K562 (cell line): Measurements from ENCODE around the gene HIRIP3. TPM values are rescaled to one million over a fixed set of nuclear protein-coding genes. Genes with fewer than 3 reads are reported as not detected.

Source experiments
- ATAC-seq: fragments of 200-7000 bp; cut with Tn5 transposase; 3 replicates; pipeline ENCODE4 v1.9.1; 2020; ENCODE audit warnings: moderate library complexity
- BruUV-seq: library from RNA; stranded (reverse); fragments of 400-500 nt; replicated peaks from 2 replicates; lab custom pipeline; 2021; lab: Mats Ljungman, UMichigan
- CTCF ChIA-PET: fragments of 300-600 bp; formaldehyde crosslinking; extraction: SDS; loops from one replicate; lab custom pipeline; 2021; ENCODE audit warnings: low intra/inter-chr PET ratio; lab: Yijun Ruan, JAX
- POLR2A ChIA-PET: fragments of 300-600, 350-650 bp; sonication (Branson Sonifier 250); formaldehyde crosslinking; extraction: SDS; loops from one replicate; lab custom pipeline; 2021; ENCODE audit warnings: antibody characterized with exemption, inconsistent platforms; lab: Yijun Ruan, JAX
- DNase-seq, 4 experiments: peaks; one replicate each; pipeline versions ENCODE4 v3.0.0 to v3.0.0-alpha.2; 2011 to 2018; ENCODE audit warnings: low spot score in 3 of 4, mixed read lengths in 3 of 4; ENCODE audit errors: extremely low read depth in 1 of 4
- FAIRE-seq: peaks from 2 replicates; lab custom pipeline; 2011; peaks lifted over from hg19 to GRCh38; lab: Jason Lieb, UNC
- H2AFZ ChIP-seq: 2 replicates; pipeline ENCODE4 v1.6.0; 2011; ENCODE audit warnings: low read depth, low read length, control low read depth, inconsistent platforms
- H3K27ac ChIP-seq: fragments of 200-600 bp; 3 replicates; pipeline ENCODE4 v1.8.0; 2011; ENCODE audit warnings: low read depth, mild to moderate bottlenecking, control low read depth, inconsistent platforms, low read length, moderate library complexity, mixed read lengths; ENCODE audit errors: extremely low read depth
- H3K27me3 ChIP-seq, 2 experiments: fragments of 300-600 bp in 1 of 2; 2 replicates in 1 of 2; 3 replicates in 1 of 2; pipeline versions ENCODE4 v1.6.0 to v1.8.0; 2011; ENCODE audit warnings: inconsistent platforms in 2 of 2, low read length in 2 of 2, mild to moderate bottlenecking in 1 of 2, mixed read lengths in 1 of 2, moderate library complexity in 1 of 2; ENCODE audit not compliant: control insufficient read depth in 2 of 2, insufficient read depth in 2 of 2
- H3K36me3 ChIP-seq: fragments of 300-600 bp; 3 replicates; pipeline ENCODE4 v1.8.0; 2011; ENCODE audit warnings: mild to moderate bottlenecking, low read length, inconsistent platforms; ENCODE audit not compliant: control insufficient read depth, insufficient read depth
- H3K4me1 ChIP-seq, 2 experiments: fragments of 200-600 bp in 1 of 2; replicated peaks in 1 of 2; 2 replicates in 1 of 2; 3 replicates in 1 of 2; pipeline versions ENCODE4 v1.5.1 to v1.8.0; 2011; ENCODE audit warnings: inconsistent platforms in 2 of 2, low read length in 2 of 2, mild to moderate bottlenecking in 1 of 2, mixed read lengths in 1 of 2, moderate library complexity in 1 of 2; ENCODE audit not compliant: control insufficient read depth in 2 of 2, insufficient read depth in 2 of 2
- H3K4me2 ChIP-seq: 2 replicates; pipeline ENCODE4 v1.6.1; 2011; ENCODE audit warnings: low read length, control low read depth, inconsistent platforms, mixed read lengths; ENCODE audit not compliant: insufficient read depth
- H3K4me3 ChIP-seq: fragments of 200-600 bp; sonication (generic), shearing (Covaris generic); 2 replicates; pipeline ENCODE4 v1.5.1; 2016; ENCODE audit warnings: control low read depth, inconsistent platforms
- H3K79me2 ChIP-seq: fragments of 200-600 bp; 3 replicates; pipeline ENCODE4 v1.8.0; 2011; ENCODE audit warnings: low read length, inconsistent platforms; ENCODE audit not compliant: control insufficient read depth, insufficient read depth
- H3K9ac ChIP-seq, 2 experiments: 2 replicates each; pipeline versions ENCODE4 v1.6.0 to v1.6.1; 2011; ENCODE audit warnings: low read depth in 2 of 2, low read length in 2 of 2, control low read depth in 1 of 2, inconsistent platforms in 1 of 2, mild to moderate bottlenecking in 1 of 2, mixed read lengths in 1 of 2; ENCODE audit not compliant: insufficient read depth in 1 of 2
- H3K9me1 ChIP-seq: one replicate; pipeline ENCODE4 v1.6.0; 2011; ENCODE audit warnings: inconsistent platforms, mild to moderate bottlenecking, low read length, moderate library complexity; ENCODE audit not compliant: control insufficient read depth, insufficient read depth
- H3K9me3 ChIP-seq: replicated peaks from 2 replicates; pipeline ENCODE4 v1.5.1; 2011; ENCODE audit warnings: low read depth, low read length, inconsistent platforms; ENCODE audit not compliant: control insufficient read depth, insufficient read depth
- H4K20me1 ChIP-seq: replicated peaks from 2 replicates; pipeline ENCODE4 v1.6.1; 2011; ENCODE audit warnings: low read length, inconsistent platforms, mixed read lengths; ENCODE audit not compliant: control insufficient read depth, insufficient read depth
- POLR2AphosphoS5 ChIP-seq: IDR thresholded peaks from 2 replicates; pipeline ENCODE4 v1.6.1; 2011; ENCODE audit warnings: mild to moderate bottlenecking, low read depth, low read length, moderate library complexity; ENCODE audit not compliant: control insufficient read depth, insufficient read depth
- POLR2G ChIP-seq: fragments of 200-400 bp; formaldehyde crosslinking; IDR thresholded peaks from 2 replicates; pipeline ENCODE4 v1.6.1; 2017; ENCODE audit warnings: low read depth, mild to moderate bottlenecking, antibody characterized with exemption, low read length, moderate library complexity
- whole genome bisulfite sequencing: fragments of 100-300 bp; shearing (Covaris generic); methylation state at CpG from one replicate; pipeline ENCODE4 v1.1.6; 2016; ENCODE audit warnings: low coverage, mixed read lengths; ENCODE audit not compliant: insufficient coverage; ENCODE audit errors: missing lambda C conversion rate; 5-methylcytosine and 5-hydroxymethylcytosine counted together
- in situ Hi-C: fragments of 300-500 bp; cut with MboI; formaldehyde crosslinking; loops from 4 replicates; pipeline ENCODE4 v1.15.0; 2018; ENCODE audit warnings: inconsistent platforms, mixed read lengths
- intact Hi-C: fragments of 100-400 bp; cut with micrococcal nuclease; formaldehyde crosslinking; loops from 2 replicates; pipeline ENCODE4 v1.14.2; 2022
- polyA plus RNA-seq, 8 experiments: library from polyadenylated mRNA; depleted of rRNA in 4 of 8; stranded (reverse) in 5 of 8; unstranded in 3 of 8; fragments of >200 nt; fragmentation: Nextera tagmentation in 2 of 8; fragmentation: Illumina TruSeq in 1 of 8; extraction: Ambion mirVana in 2 of 8; extraction: Trizol in 1 of 8; gene quantifications; 2 replicates each; pipeline versions ENCODE4 v1.2.1 to v1.2.3, GENCODE V29; 2011 to 2014; ENCODE audit warnings: inconsistent platforms in 1 of 8, missing spikeins in 1 of 8
- total RNA-seq, 7 experiments: library from RNA; depleted of rRNA in 6 of 7; stranded (reverse); fragments of >200 nt in 6 of 7; fragmentation: Illumina TruSeq in 2 of 7; extraction: Trizol in 2 of 7; gene quantifications; 2 replicates each; pipeline versions ENCODE4 v1.2.1 to v1.2.3, GENCODE V29; 2011 to 2021; ENCODE audit warnings: low replicate concordance in 1 of 7
- TF ChIP-seq, protein P1 (sequence below): IDR thresholded peaks from 2 replicates; pipeline ENCODE4 v1.6.1; 2011; ENCODE audit warnings: borderline replicate concordance, low read depth, mild to moderate bottlenecking, moderate library complexity, low read length; ENCODE audit not compliant: insufficient read depth, poor library complexity, severe bottlenecking
- TF ChIP-seq, protein P2 (sequence below), 3 experiments: IDR thresholded peaks in 2 of 3; conservative IDR thresholded peaks in 1 of 3; 2 replicates each; pipeline ENCODE4 v1.5.1; 2011 to 2012; ENCODE audit warnings: low read length in 3 of 3, mild to moderate bottlenecking in 3 of 3, control low read depth in 2 of 3, improper control_type of control experiment in 1 of 3, inconsistent platforms in 1 of 3, low read depth in 1 of 3, mixed read lengths in 1 of 3, moderate library complexity in 1 of 3; ENCODE audit not compliant: insufficient read depth in 2 of 3

HIRIP3 gene
- total and polyA plus RNA-seq, 9 of the 15 experiments (the other 6 are each of a cell fraction or from before 2014, with no cell fraction given), result 3.3 to 38.2 (median 18.2) TPM

DNA sequence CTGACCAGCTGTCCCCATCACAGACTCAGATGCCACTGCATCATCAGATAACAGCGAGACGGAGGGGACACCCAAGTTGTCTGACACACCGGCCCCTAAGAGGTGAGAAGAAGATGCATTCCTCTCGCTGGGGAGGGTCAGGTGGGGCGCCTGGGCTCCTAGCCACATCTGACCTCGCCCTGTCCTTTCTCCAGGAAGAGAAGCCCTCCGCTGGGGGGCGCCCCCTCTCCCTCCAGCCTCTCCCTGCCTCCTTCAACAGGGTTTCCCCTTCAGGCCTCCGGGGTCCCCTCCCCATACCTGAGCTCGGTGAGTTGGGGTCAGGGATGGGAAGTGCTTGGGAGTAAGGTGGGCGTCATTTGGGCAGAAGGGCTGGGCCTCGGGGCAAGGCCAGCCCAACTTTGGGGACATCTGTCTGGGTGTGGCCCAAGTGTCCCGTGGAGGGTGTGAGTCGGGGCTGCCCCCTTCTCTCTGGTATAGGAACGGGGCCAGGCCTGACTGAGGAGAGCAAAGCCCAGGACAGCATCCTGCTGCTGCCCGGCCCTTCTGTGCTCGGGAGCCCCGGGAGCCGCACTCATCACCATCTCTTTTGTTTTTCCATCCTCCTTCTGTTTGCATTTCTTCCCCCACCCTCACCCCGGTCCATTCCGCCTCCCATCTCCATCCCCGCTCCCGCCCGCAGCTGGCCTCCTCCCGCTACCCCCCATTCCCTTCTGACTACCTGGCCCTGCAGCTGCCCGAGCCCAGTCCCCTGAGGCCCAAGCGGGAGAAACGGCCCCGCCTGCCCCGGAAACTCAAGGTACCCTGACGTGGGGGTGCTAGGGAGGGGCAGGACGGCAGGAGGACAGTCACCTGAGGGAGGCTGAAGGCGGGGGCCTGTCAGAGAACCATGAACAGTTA is 5.6 kb upstream of the HIRIP3 start:
- ChIA-PET CTCF (no interaction called here), POLR2A (no interaction called here)
- Histone ChIP-seq H2AFZ (no peak overlapping the region), H3K9me3 (no peaks in the 10 kb centered on the region), H3K4me3 (no peak overlapping the region), H3K79me2 (peaks cover 12% of the 10 kb centered on the region), H3K36me3 (peaks cover 31% of the 10 kb centered on the region; the same call in 2 of the 3 replicates), H3K27me3 (no peaks in the 10 kb centered on the region), H3K27ac (no peak overlapping the region), H3K4me2 (no peak overlapping the region), H3K9ac (no peak overlapping the region; a peak in 1 of 4 replicates), H3K9me1 (no peaks in the 10 kb centered on the region), H3K4me1 (peaks cover 7 to 52% of the 10 kb centered on the region in 2 experiments; a peak in 4 of 5 replicates), H4K20me1 (0 out of 2 replicates have a peak, but pooled peaks cover 5% of the 10 kb centered on the region)
- BruUV-seq, result no TSS peak
- DNase-seq (no peak), ATAC-seq (no peak), FAIRE-seq (no peak)
- in situ Hi-C loops (no loop called here), intact Hi-C loops (no loop called here)
- WGBS, result 88% methylated on average over 21 of the region's 33 CpGs
- TF ChIP-seq, protein P1, sequence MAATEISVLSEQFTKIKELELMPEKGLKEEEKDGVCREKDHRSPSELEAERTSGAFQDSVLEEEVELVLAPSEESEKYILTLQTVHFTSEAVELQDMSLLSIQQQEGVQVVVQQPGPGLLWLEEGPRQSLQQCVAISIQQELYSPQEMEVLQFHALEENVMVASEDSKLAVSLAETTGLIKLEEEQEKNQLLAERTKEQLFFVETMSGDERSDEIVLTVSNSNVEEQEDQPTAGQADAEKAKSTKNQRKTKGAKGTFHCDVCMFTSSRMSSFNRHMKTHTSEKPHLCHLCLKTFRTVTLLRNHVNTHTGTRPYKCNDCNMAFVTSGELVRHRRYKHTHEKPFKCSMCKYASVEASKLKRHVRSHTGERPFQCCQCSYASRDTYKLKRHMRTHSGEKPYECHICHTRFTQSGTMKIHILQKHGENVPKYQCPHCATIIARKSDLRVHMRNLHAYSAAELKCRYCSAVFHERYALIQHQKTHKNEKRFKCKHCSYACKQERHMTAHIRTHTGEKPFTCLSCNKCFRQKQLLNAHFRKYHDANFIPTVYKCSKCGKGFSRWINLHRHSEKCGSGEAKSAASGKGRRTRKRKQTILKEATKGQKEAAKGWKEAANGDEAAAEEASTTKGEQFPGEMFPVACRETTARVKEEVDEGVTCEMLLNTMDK, result peak; percentile 46
- TF ChIP-seq POLR2G (peak; percentile 28), POLR2AphosphoS5 (no peak)
- TF ChIP-seq, protein P2, sequence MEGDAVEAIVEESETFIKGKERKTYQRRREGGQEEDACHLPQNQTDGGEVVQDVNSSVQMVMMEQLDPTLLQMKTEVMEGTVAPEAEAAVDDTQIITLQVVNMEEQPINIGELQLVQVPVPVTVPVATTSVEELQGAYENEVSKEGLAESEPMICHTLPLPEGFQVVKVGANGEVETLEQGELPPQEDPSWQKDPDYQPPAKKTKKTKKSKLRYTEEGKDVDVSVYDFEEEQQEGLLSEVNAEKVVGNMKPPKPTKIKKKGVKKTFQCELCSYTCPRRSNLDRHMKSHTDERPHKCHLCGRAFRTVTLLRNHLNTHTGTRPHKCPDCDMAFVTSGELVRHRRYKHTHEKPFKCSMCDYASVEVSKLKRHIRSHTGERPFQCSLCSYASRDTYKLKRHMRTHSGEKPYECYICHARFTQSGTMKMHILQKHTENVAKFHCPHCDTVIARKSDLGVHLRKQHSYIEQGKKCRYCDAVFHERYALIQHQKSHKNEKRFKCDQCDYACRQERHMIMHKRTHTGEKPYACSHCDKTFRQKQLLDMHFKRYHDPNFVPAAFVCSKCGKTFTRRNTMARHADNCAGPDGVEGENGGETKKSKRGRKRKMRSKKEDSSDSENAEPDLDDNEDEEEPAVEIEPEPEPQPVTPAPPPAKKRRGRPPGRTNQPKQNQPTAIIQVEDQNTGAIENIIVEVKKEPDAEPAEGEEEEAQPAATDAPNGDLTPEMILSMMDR (IDR thresholded peaks at IDR 0.05 in 2 of 3, conservative IDR thresholded peaks at IDR 0.05 in 1 of 3; ENCODE audit: insufficient read depth in 2 of 3, low read depth in 1 of 3, low read length in 3 of 3), result peak in 2 of 3 experiments; percentile 9 to 27; a peak in 1 of 6 replicates
